Stimulated activated CD8-positive, alpha-beta memory T cell treated with anti-CD3 and anti-CD28 coated beads, Interleukin-12 subunit alpha, Interleukin-12 subunit beta, amount 100 ng/mL, for 24 hours (primary cell): ENCODE measurements around the gene ATP8A2.

ENCODE experiments used
- DNase-seq: peaks from one replicate; pipeline ENCODE4 v3.0.0-alpha.2; 2020; ENCODE audit errors: extremely low read depth

ATP8A2 gene

GRCh38 chr13:25848812-25849745 lies 477.3 kb downstream of the ATP8A2 start:
- no peak for DNase-seq

GRCh38 chr13:25857830-25858229 lies 486.1 kb downstream of the ATP8A2 start:
- DNase-seq: no peak

- no peak for DNase-seq
These were observed 487.8 kb downstream of the ATP8A2 start for GRCh38 chr13:25859528-25859927.

GRCh38 chr13:25860265-25860664 lies 488.5 kb downstream of the ATP8A2 start:
- no peak for DNase-seq

GRCh38 chr13:25860862-25861261 lies 489.1 kb downstream of the ATP8A2 start:
- no peak for DNase-seq

GRCh38 chr13:25862156-25862555 lies 490.4 kb downstream of the ATP8A2 start:
- DNase-seq: no peak

GRCh38 chr13:25864116-25864515 lies 492.3 kb downstream of the ATP8A2 start:
- no peak for DNase-seq

GRCh38 chr13:25864936-25865335 lies 493.2 kb downstream of the ATP8A2 start:
- DNase-seq: no peak

GRCh38 chr13:25865391-25865790 lies 493.6 kb downstream of the ATP8A2 start:
- no peak for DNase-seq

- DNase-seq: no peak
These were observed 495.3 kb downstream of the ATP8A2 start for GRCh38 chr13:25867038-25867437.

- DNase-seq: no peak
These were observed 496.7 kb downstream of the ATP8A2 start for GRCh38 chr13:25868490-25868889.

GRCh38 chr13:25869941-25870340 lies 498.2 kb downstream of the ATP8A2 start:
- no peak for DNase-seq

GRCh38 chr13:25871389-25872125 lies 499.8 kb downstream of the ATP8A2 start:
- DNase-seq: no peak

- DNase-seq: no peak
These were observed 500.9 kb downstream of the ATP8A2 start for GRCh38 chr13:25872481-25873241.

- DNase-seq: no peak
These were observed 501.5 kb downstream of the ATP8A2 start for GRCh38 chr13:25873242-25873612.

- no peak for DNase-seq
These were observed 502.4 kb downstream of the ATP8A2 start for GRCh38 chr13:25874064-25874737.

- DNase-seq: peak; percentile 15
These were observed 503.1 kb downstream of the ATP8A2 start for GRCh38 chr13:25874907-25875306.

- DNase-seq: no peak
These were observed 504.5 kb downstream of the ATP8A2 start for GRCh38 chr13:25876247-25876646.

GRCh38 chr13:25879466-25879865 lies 507.7 kb downstream of the ATP8A2 start:
- no peak for DNase-seq

- no peak for DNase-seq
These were observed 509.6 kb downstream of the ATP8A2 start for GRCh38 chr13:25881136-25881926.

- DNase-seq: no peak
These were observed 510.2 kb downstream of the ATP8A2 start for GRCh38 chr13:25881971-25882451.
